WTC11 (cell line): Measurements from ENCODE around the gene CRACDL. TPM values are rescaled to one million over a fixed set of nuclear protein-coding genes. Genes with fewer than 3 reads are reported as not detected.
A peak's percentile ranks its signal among the peaks of the same experiment; 100 is the strongest.

Experiments
- ARID4B ChIP-seq: sonication (generic); formaldehyde crosslinking; IDR thresholded peaks from 2 replicates; pipeline ENCODE4 v1.8.0; 2023; ENCODE audit warnings: missing genetic modification reagents, mild to moderate bottlenecking, borderline replicate concordance
- ATF1 ChIP-seq: sonication (generic); formaldehyde crosslinking; IDR thresholded peaks from 2 replicates; pipeline ENCODE4 v1.8.1; 2023; ENCODE audit warnings: mild to moderate bottlenecking, moderate library complexity, missing genetic modification reagents
- CREM ChIP-seq: sonication (generic); formaldehyde crosslinking; IDR thresholded peaks from 2 replicates; pipeline ENCODE4 v1.8.1; 2022; ENCODE audit warnings: mild to moderate bottlenecking, missing genetic modification reagents, moderate library complexity
- GABPB1 ChIP-seq: sonication (generic); formaldehyde crosslinking; IDR thresholded peaks from 2 replicates; pipeline ENCODE4 v1.8.1; 2023; ENCODE audit warnings: mild to moderate bottlenecking, missing genetic modification reagents
- GTF2I ChIP-seq: fragments of 250-450 bp; sonication (Bioruptor Pico); conservative IDR thresholded peaks from 2 replicates; pipeline ENCODE4 v1.4.0; 2021; ENCODE audit warnings: mild to moderate bottlenecking
- JAZF1 ChIP-seq: fragments of 250-450 bp; sonication (Bioruptor Pico); IDR thresholded peaks from 2 replicates; pipeline ENCODE4 v1.9.0; 2021; ENCODE audit warnings: moderate library complexity, mild to moderate bottlenecking, inconsistent platforms
- MLX ChIP-seq: sonication (generic); formaldehyde crosslinking; IDR thresholded peaks from 2 replicates; pipeline ENCODE4 v1.8.1; 2023; ENCODE audit warnings: mild to moderate bottlenecking, missing genetic modification reagents, moderate library complexity
- MYBL2 ChIP-seq: sonication (generic); formaldehyde crosslinking; IDR thresholded peaks from 2 replicates; pipeline ENCODE4 v1.8.1; 2023; ENCODE audit warnings: mild to moderate bottlenecking, moderate library complexity, missing genetic modification reagents
- NFATC4 ChIP-seq: fragments of 250-450 bp; sonication (Bioruptor Pico); IDR thresholded peaks from 2 replicates; pipeline ENCODE4 v1.9.0; 2021; ENCODE audit warnings: mild to moderate bottlenecking
- NFE2L1 ChIP-seq: sonication (generic); formaldehyde crosslinking; IDR thresholded peaks from 2 replicates; pipeline ENCODE4 v1.8.1; 2023; ENCODE audit warnings: missing genetic modification reagents
- PRDM15 ChIP-seq: sonication (generic); formaldehyde crosslinking; IDR thresholded peaks from 2 replicates; pipeline ENCODE4 v1.8.0; 2022; ENCODE audit warnings: missing genetic modification reagents
- PRRX2 ChIP-seq: fragments of 250-450 bp; sonication (Bioruptor Pico); IDR thresholded peaks from 2 replicates; pipeline ENCODE4 v1.8.0; 2021; ENCODE audit warnings: mild to moderate bottlenecking
- SMAD4 ChIP-seq: sonication (generic); formaldehyde crosslinking; IDR thresholded peaks from 2 replicates; pipeline ENCODE4 v1.8.0; 2022; ENCODE audit warnings: mild to moderate bottlenecking, missing genetic modification reagents
- TEAD1 ChIP-seq: sonication (generic); formaldehyde crosslinking; IDR thresholded peaks from 2 replicates; pipeline ENCODE4 v1.8.0; 2022; ENCODE audit warnings: mild to moderate bottlenecking, missing genetic modification reagents
- USF2 ChIP-seq: sonication (generic); formaldehyde crosslinking; IDR thresholded peaks from 2 replicates; pipeline ENCODE4 v1.8.1; 2023; ENCODE audit warnings: mild to moderate bottlenecking, missing genetic modification reagents, moderate library complexity
- ZBTB43 ChIP-seq: sonication (generic); formaldehyde crosslinking; IDR thresholded peaks from 2 replicates; pipeline ENCODE4 v1.8.1; 2023; ENCODE audit warnings: mild to moderate bottlenecking, missing genetic modification reagents
- ZNF138 ChIP-seq: sonication (generic); formaldehyde crosslinking; conservative IDR thresholded peaks from 2 replicates; pipeline ENCODE4 v1.8.1; 2022; ENCODE audit warnings: mild to moderate bottlenecking, moderate library complexity, missing genetic modification reagents
- ZNF219 ChIP-seq: sonication (generic); formaldehyde crosslinking; IDR thresholded peaks from 2 replicates; pipeline ENCODE4 v1.8.0; 2023; ENCODE audit warnings: missing genetic modification reagents, mild to moderate bottlenecking, borderline replicate concordance
- ZNF232 ChIP-seq: sonication (generic); formaldehyde crosslinking; IDR thresholded peaks from 2 replicates; pipeline ENCODE4 v1.8.0; 2022; ENCODE audit warnings: mild to moderate bottlenecking, missing genetic modification reagents
- ZNF281 ChIP-seq: sonication (generic); formaldehyde crosslinking; IDR thresholded peaks from 2 replicates; pipeline ENCODE4 v1.8.0; 2023; ENCODE audit warnings: mild to moderate bottlenecking, missing genetic modification reagents
- ZNF416 ChIP-seq: fragments of 250-450 bp; sonication (Bioruptor Pico); IDR thresholded peaks from 2 replicates; pipeline ENCODE4 v1.9.0; 2021; ENCODE audit warnings: mild to moderate bottlenecking, inconsistent platforms
- ZNF512 ChIP-seq: sonication (generic); formaldehyde crosslinking; IDR thresholded peaks from 2 replicates; pipeline ENCODE4 v1.8.1; 2022; ENCODE audit warnings: missing genetic modification reagents, borderline replicate concordance
- ZNF671 ChIP-seq: fragments of 250-450 bp; sonication (Bioruptor Pico); IDR thresholded peaks from 2 replicates; pipeline ENCODE4 v1.8.0; 2021; ENCODE audit warnings: mild to moderate bottlenecking
- total RNA-seq: library from RNA; stranded (reverse); gene quantifications from 3 replicates; pipeline ENCODE4 v1.2.3, GENCODE V29; 2021

CRACDL gene
- total RNA-seq, 1 experiment from 2014 or later, result 0.72 TPM

GRCh38 chr2:98822301-98823164 lies 113.5 kb downstream of the CRACDL start (continued):
- peak; percentile 54; the same call in 1 of the 2 replicates for TF ChIP-seq PRDM15 (CRISPR knock-in tag)
- TF ChIP-seq MLX (CRISPR knock-in tag), result no peak
- TF ChIP-seq GABPB1 (CRISPR knock-in tag), result no peak
- TF ChIP-seq ATF1, result peak; percentile 76; the same call in 1 of the 2 replicates
- 0 out of 2 replicates have a peak, but pooled peaks have one; percentile 43 for TF ChIP-seq MYBL2 (CRISPR knock-in tag)
- TF ChIP-seq ZNF138 (CRISPR knock-in tag), result peak; percentile 64; the same call in 1 of the 2 replicates
- peak; percentile 42; the same call in 1 of the 2 replicates for TF ChIP-seq PRRX2 (CRISPR knock-in tag)
- TF ChIP-seq ZNF281 (CRISPR knock-in tag), result peak; percentile 67; the same call in 1 of the 2 replicates
- TF ChIP-seq NFATC4, result no peak
- TF ChIP-seq ZBTB43, result peak; percentile 91
- TF ChIP-seq ZNF416, result no peak; the same call in 1 of the 2 replicates
- peak; percentile 93 for TF ChIP-seq TEAD1 (CRISPR knock-in tag)
- TF ChIP-seq USF2 (CRISPR knock-in tag), result peak; percentile 37; the same call in 1 of the 2 replicates
- TF ChIP-seq ZNF232 (CRISPR knock-in tag), result no peak
- peak; percentile 40; the same call in 1 of the 2 replicates for TF ChIP-seq ZNF671 (CRISPR knock-in tag)
- no peak for TF ChIP-seq JAZF1
- peak; percentile 90; the same call in 1 of the 2 replicates for TF ChIP-seq NFE2L1 (CRISPR knock-in tag)
- peak; percentile 80 for TF ChIP-seq SMAD4 (CRISPR knock-in tag)
- TF ChIP-seq ARID4B, result peak; percentile 97
- TF ChIP-seq GTF2I (CRISPR knock-in tag), result no peak
- peak; percentile 90; the same call in 1 of the 2 replicates for TF ChIP-seq ZNF219
- 0 out of 2 replicates have a peak, but pooled peaks have one; percentile 49 for TF ChIP-seq ZNF512
- peak; percentile 81; the same call in 1 of the 2 replicates for TF ChIP-seq CREM
